Sigmoid colon (tissue), 3 donors: ENCODE measurements around the gene PRKCG.
"Not testable (repeated sequence)": the region's sequence is repeated elsewhere in the genome, so short reads cannot be mapped to it uniquely, and the experiment has no call there.

Experiments used
- CTCF ChIP-seq, 4 experiments: fragments of 450-650 bp in 3 of 4; fragments of 200-600 bp in 1 of 4; IDR thresholded peaks; one replicate each; pipeline ENCODE4 v1.5.1; 2016 to 2019; ENCODE audit warnings: antibody characterized with exemption in 4 of 4, mild to moderate bottlenecking in 3 of 4, moderate library complexity in 2 of 4
- POLR2A ChIP-seq, 2 donors: fragments of 450-650 bp; IDR thresholded peaks; one replicate each; pipeline ENCODE4 v1.6.1; 2016; ENCODE audit warnings: antibody characterized with exemption in 2 of 2, mild to moderate bottlenecking in 2 of 2, moderate library complexity in 2 of 2

- TF ChIP-seq CTCF, POLR2A (IDR thresholded peaks at IDR 0.05): not testable (repeated sequence)
These were observed 49.1 kb upstream of the PRKCG start for GRCh38 chr19:53832861-53833260.
